Suppressor macrophage treated with lipopolysaccharide for 1 hour (primary cell): ENCODE measurements around the gene NR1D2.

ENCODE experiments used
- DNase-seq, 3 donors: peaks; one replicate each; pipeline ENCODE4 v3.0.0-alpha.2; 2020 to 2022

NR1D2 gene

DNA sequence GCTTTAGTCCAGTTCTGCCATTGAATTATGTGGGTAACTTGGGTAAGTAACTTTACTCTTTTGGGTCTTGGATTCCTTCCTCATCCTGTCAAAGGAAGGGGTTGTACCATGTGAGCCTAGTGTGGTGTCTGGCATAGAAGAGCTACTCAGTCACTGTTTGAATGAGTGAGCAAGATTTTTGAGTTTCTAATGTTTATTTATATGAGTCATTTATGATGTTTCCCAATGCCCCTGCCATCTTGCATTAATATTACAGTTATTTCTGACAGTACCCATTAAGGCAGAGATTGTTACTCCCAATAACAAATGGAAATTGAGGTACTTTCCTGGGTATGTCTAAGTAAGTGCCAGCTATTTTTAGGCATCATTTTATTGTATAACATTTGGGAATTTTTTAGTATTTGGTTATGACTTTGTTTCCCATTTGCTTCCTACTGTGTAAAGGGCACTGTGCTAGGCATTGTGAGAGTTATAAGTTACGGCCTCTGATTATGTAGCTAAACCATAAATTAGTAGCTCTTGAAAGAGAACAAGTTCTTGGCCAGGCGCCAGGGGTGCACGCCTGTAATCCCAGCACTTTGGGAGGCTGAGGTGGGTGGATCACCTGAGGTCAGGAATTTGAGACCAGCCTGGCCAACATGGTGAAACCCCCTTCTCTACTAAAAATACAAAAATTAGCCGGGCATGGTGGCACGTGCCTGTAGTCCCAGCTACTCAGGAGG lies 23.5 kb downstream of the NR1D2 start:
- peak; percentile 31 to 73 (median 53) for DNase-seq

DNA sequence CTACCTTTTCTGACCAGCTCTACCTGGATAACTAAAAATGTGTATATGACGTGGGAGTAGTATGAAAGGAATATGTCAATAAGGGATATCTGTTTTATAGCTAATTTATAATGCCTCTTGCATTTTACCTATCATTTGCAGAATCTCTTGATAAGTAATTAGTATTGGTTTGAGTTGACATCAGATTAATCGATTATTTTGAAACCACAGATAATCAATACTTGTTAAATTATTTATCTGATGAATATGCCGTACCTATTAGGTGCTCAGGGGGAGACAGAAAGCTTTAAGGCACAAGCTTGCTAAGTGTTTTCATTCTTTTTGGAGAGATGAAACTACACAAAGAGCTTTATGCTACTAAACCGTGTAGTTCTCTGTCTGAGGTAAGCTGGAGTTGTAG lies 24.3 kb downstream of the NR1D2 start:
- no peak for DNase-seq

DNA sequence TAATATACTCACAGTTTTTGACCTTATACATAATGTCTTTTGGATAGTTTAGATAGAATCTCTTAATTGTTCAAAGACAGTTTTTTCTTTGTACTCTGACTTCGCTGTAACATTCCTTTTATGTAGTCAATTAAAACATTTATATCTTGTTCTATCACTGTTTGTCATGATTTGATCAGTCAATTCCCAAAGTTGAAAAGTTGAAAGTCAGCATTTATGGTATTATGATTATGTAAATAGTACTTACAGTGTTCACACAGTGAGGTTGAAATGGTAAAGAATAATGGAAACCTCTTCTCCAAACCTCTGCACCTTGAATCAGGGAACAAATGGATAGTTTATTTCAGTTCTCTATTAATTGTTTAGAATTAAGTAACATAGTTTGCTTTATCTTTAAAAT lies 26.6 kb downstream of the NR1D2 start:
- DNase-seq: no peak

DNA sequence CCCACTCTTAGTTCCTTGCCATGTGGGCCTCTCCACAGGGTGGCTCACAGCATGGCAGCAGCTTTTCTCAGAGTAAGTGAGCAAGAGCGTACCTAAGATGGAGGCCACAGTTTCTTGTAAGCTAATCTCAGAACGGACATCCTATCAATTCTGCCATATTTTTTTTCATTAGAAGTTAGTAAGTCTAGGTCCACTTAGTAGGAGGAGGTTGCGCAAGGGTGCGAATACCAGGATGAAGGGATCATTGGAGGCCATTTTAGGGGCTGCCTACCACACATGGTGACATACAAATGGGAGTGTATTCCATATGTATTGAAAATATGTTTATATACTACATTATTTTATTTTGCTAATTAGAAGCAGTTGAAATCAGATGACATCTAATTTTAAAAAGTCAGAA lies 31.5 kb downstream of the NR1D2 start:
- no peak for DNase-seq

DNA sequence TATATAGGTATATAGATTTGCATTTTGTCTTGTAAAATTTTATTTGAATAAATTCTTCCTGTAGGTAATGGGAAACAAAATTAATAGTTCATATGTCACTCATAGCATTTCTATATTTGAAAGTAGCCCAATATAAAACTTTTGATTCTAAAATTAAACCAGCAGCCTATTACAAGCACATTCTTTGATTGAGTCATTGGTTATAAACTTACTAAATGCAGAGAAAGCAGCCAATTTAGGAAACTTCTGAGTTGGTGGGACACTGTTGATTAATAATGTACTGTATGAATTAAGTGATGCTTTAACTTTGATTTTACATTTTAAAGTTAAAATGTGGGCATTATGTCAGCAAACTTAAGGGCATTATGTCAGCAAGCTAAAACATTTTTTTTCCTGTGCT lies 34.5 kb downstream of the NR1D2 start:
- DNase-seq: no peak

DNA sequence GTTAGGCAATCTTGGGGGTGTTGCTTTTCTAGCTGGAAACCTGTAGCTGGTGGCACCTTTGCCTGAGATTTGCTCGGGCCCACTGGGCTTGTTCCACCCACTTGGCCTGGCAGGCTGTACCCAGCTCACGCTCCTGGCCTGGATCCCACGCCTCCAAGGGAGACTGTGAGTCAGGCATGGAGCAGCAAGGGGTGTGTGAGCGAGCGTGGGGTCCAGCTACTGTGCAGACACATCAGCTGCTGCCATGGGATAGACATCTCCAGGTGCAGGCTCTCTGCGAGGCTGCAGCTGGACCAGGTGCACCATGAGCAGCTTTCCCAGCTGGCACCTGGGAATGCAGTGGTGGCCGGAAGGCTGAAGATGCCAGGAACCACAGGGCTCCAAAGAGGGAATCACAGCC lies 36.0 kb downstream of the NR1D2 start:
- DNase-seq: no peak

DNA sequence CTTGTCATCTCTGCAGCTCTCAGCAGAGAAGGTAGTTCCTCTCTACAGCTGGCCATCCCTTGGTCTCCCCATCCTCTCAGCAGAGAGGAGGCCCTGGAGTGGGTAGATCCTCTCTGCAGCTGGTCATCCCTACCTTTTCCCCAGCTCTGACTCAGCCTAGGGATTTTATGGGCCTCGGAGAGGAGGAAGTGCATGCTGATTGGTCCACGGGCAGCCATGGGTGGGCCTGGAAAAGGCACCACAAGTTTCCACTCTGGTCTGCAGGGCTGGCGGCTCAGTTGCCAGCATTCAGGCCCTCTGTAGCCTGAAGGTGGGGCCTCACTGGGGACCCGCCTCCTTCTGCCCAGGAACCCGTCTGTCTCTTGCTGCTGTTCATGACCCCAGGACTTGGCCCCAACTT lies 36.9 kb downstream of the NR1D2 start:
- peak; percentile 13 to 31 (median 21) for DNase-seq

DNA sequence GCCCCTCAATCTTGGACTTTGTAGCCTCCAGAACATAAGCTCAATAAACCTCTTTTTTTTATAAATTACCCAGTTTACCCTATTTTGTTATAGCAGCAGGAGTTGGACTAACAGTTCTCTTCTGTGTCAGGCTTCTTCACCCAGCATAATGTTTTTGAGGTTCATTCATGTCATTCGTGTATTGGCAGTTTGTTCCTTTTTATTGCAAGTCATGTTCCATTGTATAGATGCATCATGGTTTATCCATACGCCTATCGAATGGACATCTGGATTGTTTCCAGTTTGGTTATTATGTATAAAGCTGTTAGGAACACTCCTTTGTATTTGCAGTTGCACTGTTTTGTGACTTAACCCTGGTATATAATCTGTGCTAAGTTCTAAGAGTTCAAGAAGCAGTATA lies 39.8 kb downstream of the NR1D2 start:
- no peak for DNase-seq

DNA sequence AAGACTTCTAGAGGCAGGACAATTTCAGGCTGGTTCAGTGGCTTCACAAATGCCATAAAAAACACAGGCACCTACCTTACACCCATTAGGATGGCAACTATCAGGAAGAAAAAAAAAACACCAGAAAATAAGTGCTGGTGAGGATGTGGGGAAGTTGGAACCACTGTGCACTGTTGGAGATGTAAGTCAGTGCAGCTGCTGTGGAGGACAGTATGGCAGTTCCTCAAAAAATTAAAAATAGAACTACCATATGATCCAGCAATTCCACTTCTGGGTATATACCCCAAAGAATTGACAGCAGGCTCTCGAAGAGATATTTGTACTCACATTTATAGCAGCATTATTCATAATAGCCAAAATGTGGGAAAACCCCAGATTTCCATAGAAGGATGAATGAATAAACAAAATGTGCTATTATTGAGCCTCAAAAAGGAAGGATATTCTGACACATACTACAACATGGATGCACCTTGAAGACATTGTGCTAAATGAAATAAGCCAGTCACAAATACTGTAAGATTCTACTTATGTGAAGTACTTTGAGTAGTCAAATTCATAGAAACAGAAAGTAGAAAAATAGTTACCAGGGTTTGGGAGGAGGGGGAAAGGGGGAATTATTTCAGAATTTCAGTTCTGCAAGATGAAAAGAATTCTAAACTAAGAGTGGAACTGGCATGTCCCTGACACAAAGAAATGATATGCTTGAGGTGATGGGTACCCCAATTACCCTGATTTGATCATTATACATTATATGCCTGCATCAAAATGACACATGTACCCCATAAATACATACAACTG lies 40.9 kb downstream of the NR1D2 start:
- DNase-seq: peak; percentile 25 to 80 (median 47)

DNA sequence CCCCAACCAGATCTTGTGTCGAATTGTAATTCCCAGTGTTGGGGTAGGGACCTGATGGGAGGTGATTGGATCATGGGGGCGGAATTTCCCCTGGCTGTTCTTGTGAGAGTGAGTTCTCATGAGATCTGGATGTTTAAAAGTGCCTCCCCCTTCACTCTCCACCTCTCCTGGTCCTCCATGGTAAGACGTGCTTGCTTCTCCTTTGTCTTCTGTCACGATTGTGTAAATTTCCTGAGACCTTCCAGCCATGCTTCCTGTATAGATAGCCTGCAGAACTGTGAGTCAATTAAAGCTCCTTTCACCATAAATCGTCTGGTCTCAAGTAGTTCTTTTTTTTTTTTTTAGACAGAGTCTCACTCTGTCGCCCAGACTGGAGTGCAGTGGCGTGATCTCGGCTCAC lies 42.3 kb downstream of the NR1D2 start:
- peak; percentile 66 to 75 (median 68) for DNase-seq

DNA sequence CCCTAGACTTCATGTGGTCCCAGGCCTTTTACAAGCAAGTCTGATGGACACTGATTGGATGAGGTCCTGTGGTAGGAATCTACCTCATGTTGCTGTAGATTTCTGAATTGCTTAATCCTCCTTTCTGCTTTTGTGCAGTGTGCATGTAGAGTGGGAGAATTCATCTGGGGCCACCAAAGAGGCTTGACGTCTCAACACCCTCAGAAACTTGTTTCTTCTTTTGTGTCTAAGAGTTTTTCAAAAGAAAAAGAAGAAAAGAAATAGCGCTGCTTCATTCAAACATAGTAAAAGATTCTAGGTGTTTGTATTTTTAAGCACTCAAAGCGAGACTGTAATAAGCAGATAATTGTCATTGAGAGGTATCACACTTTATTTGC lies 46.2 kb downstream of the NR1D2 start:
- DNase-seq: peak; percentile 39 to 58 (median 47)

DNA sequence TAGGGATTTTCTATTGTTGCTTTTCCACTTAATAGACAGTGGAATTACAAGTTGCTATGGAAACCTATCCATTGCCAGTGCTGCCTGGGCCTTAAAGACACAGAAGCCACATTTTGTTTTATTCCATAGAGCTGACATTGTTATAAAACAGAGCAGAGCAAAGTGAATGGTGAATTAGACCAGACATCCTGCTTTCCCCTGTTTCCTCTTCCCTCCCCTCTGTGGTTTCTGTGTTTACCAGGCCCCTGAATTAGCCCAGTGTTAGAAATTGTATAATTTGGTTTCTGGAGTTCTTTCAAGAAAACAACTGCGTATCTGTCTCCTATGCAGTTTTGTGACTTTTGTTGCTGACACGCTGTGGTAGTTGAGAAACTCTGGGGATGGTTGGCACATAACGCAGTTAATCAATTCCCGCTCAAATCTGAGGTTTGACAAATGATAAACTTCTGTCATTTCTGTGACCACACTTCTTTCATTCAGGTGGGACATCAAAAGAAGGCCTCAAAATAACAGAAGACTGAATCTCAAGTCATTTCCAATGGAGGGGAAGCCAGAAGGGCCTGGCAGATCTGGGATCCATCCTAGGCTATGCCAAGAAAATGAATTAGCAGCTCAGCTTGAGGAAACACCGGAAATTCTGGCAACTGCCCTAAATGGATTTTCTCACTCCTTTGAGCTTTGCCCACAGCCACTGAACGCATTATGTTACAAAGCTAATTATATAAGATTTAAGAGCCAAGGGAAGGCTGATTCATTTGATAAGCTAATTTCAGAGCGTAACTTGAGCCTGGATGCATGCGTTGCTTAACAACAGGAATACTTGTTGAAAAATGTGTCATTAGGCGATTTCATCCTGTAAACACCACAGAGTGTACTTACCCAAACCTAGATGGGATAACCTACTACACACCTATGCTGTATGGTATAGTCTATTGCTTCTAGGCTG lies 46.9 kb downstream of the NR1D2 start:
- DNase-seq: no peak

DNA sequence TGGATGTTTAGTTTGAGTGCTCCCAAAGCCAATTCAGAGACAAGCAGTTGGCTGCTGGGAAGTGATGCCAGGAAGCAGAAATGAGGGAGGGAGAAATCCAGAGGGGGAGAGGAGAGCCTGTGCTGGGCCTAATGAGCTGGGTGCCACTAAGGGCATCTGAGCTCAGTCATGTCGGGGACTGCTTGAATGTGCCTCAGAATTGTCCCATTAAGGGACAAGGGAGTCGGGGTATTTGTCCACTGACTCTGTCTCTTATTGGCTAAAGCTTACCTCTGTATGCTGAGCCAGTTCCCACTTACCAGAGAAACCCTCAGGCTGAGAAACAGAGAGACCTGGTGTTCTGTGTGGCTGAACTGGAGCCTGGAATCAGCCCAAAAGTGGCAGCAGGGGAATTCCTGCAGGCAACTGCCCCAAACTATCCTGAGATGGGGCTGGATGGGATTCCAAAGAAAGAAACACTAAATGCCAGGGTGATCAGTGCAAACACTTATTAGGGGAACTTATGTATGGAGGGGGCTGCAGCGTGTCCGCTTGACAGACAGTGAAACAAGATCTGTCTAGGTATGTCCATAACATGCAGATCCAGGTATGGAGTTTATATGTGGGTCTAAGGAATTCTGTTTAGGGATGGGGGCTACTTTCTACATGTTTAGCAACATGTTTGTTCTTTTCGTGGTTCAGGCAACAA lies 48.6 kb downstream of the NR1D2 start:
- DNase-seq: no peak

DNA sequence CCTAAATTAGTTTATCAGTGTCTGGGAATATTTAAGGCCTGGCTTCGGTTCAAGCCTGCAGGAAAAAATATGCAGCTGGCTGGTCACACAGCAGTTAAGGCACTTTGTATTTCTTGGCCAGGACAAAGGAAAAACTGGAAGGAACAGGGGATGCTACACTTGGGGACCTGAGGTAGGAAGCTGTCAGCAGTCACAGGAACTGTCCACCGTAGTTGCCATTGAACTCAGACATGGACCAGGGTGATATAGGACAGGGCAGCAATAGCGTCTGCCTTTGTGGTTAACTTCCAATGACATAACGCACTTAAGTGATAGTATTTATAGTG lies 49.1 kb downstream of the NR1D2 start:
- no peak for DNase-seq

DNA sequence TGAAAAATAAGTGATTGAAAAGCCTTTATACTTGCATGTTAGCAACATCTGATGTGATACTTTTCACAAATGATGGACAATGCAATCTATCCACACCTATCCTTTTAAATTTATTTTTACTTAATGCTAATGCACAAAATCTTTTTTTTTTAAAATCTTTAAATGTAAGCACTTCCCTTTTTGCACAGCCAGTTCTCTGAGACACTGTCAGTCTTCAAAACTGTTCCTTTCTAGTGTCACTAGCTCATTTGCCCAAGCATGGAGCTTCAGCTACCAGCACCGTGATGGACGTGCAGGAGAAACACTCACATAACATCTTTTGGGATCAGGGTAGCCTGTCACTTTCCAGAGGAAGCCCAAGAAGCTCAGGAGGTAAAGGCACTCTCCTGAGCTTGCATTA lies 50.1 kb downstream of the NR1D2 start:
- DNase-seq: no peak

DNA sequence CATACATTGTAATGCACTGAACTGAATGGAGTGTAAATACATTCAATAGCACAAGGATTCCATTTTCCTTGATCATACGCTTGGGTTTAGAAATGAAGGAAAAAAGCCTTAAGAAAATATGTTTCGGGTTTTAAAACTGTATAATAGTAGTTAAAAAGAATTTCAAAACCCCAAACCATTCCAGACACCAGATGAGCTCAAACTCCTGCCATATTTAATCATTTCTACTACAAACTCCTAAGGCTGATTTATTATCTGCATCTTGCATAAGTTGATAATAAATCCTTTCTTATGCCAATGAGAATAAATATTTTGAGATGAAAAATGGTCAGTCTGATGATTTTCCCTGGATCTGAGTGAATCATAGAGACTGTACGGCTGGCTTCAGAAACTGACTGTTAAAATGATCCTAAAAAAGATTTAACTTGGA lies 51.0 kb downstream of the NR1D2 start:
- no peak for DNase-seq

DNA sequence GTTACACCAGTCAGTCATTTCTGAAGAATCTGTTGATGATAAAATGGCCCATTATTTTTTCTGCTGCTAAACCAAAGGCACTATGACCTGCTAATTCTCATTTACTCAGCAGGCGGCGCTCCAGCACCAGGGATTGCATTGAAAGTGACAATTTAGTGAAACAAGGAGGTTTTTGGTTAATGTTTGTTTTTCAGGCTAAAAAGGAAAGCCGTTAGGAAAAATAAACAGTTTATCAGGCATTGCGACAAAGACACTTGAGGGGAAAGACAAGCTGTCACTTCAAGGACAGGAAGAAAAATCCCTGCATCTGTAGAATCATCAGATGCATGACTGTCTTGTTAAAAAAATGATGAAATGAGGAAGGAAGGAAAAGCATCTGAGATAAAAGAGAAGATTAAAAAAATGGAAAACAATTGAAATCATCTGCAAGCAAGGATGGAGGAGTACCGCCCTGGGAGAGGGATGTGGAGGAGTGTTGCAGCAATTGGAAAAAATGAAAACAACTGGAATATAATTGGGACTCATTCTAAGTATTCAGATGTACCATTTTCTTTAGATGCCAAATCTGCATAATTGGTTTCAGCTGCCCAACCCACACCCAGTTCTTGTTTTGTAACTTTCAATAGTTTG lies 54.0 kb downstream of the NR1D2 start:
- peak; percentile 71 to 78 (median 74) for DNase-seq

DNA sequence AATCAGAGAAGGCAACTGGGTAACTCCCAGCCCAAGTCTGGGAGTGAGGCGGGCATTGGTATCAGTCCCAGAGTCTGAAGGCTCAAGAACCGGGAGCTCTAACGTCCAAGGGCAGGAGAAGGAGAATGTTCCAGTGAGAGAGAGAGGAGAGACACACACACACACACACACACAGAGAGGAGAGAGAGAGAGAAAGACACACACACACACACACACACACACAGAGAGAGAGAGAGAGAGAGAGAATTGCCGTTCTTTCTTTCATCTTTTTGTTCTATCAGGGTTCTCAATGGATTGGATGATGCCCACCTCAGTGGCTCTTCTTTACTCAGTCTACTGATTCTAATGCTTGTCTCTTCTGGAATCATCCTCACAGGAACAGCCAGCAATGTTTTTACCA lies 57.0 kb downstream of the NR1D2 start:
- DNase-seq: no peak

DNA sequence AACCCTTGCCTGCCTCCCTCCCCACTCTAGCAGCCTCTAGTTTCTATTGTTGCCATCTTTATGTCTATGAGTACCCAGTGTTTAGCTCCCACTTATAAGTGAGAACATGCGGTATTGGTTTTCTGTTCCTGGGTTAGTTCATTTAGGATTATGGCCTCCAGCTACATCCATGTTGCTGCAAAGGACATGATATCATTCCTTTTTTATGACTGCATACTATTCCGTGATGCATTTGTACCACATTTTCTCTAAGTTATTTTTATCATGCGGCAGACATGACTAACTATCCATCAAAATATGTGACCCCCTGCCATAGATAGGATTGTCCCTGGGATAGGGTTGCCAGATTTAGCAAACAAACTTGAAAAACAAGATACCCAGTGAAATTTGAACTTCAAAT lies 58.4 kb downstream of the NR1D2 start:
- no peak for DNase-seq

DNA sequence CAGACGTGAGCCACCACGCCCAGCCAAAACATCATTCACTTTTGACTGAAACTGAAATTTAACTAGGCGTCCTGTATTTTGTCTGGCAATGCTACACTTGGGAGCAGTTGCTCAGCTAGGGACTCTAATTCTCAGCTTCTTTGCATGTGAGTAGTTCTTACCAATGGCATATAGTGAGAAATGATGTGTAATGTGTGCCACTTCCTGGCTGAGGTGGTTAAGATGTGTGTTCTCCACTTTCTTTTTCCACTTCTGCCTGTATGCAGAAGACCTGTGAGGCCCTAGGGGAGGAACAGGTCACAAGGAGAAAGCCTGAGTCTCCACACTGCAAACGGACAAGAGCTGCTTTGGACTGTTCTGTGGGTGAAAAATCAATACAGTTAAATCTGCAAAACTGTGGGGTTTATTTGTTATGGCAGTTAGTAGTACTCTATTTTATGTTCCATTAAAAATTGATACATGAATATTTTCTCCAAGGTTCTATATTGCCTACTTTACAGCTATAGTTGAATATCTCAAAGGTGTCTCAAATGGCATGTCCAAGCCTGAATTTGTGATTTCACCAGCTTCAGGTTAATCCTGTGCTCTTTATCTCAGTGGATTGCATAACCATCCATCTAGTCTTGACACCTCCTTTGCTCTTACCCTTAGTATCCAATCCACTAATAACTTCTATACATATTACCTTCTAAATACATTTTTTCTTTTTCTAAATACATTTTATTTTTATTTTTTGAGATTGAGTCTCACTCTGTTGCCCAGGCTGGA lies 59.3 kb downstream of the NR1D2 start:
- DNase-seq: no peak

DNA sequence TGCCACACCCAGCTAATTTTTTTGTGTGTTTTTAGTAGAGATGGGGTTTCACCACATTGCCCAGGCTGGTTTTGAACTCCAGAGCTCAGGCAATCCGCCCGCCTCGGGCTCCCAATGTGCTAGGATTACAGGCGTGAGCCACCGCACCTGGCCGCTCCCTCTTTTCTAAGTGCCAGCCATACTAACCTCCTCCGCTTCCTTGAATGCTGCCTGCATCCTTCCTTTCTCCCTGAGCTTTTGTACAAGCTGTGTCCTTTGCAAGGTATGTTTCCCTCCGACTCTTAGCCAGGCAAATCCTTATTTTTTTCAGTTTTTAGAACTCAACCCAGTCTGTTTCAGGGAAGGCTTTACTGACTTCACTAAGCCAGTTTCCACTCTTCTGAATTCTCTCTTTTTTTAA lies 60.6 kb downstream of the NR1D2 start:
- DNase-seq: no peak

DNA sequence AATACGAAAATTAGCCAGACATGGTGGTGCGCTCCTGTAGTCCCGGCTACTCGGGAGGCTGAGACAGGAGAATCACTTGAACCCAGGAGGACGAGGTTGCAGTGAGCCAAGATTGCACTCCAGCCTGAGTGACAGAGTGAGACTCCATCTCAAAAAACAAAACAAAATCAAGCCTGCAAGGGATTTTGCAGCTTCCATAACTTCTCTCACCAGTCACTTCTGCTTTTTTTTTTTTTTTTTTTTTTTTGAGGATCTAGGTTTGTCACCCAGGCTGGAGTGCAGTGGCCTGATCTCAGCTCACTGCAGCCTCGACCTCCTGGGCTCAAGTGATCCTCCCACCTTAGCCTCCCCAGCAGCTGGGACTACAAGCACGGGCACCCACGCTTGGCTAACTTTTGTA lies 65.7 kb downstream of the NR1D2 start:
- peak; percentile 21 to 53 (median 42) for DNase-seq
